A549 (cell line): ENCODE measurements around the gene FGFR1OP2.

Source experiments
- CEBPB ChIP-seq, 2 experiments: fragments of >200 bp in 1 of 2; sonication (Bioruptor Twin) in 1 of 2; formaldehyde crosslinking in 1 of 2; IDR thresholded peaks; 2 replicates each; pipeline ENCODE4 v1.6.1; 2012 to 2016
- EP300 ChIP-seq, 2 experiments: fragments of >200 bp; sonication (Bioruptor Twin); formaldehyde crosslinking; IDR thresholded peaks; 2 replicates in 1 of 2; 3 replicates in 1 of 2; pipeline ENCODE4 v1.6.1; 2016 to 2017
- ESRRA ChIP-seq: fragments of 150-350 bp; IDR thresholded peaks from 2 replicates; pipeline ENCODE4 v1.6.1; 2014; ENCODE audit warnings: mild to moderate bottlenecking, low read length, borderline replicate concordance
- FOSL2 ChIP-seq, 2 experiments: fragments of 450-650 bp in 1 of 2; fragments of >200 bp in 1 of 2; sonication (Bioruptor Twin) in 1 of 2; formaldehyde crosslinking; IDR thresholded peaks; 2 replicates each; pipeline versions ENCODE4 v1.5.0 to v1.6.1; 2016 to 2020; ENCODE audit warnings: mild to moderate bottlenecking in 1 of 2, moderate library complexity in 1 of 2
- POLR2A ChIP-seq: IDR thresholded peaks from 2 replicates; pipeline ENCODE4 v1.6.1; 2012; ENCODE audit warnings: mild to moderate bottlenecking, low read length
- RAD21 ChIP-seq, 2 experiments: fragments of >200 bp in 1 of 2; sonication (Bioruptor Twin) in 1 of 2; formaldehyde crosslinking in 1 of 2; IDR thresholded peaks in 1 of 2; conservative IDR thresholded peaks in 1 of 2; 2 replicates in 1 of 2; 3 replicates in 1 of 2; pipeline ENCODE4 v1.6.1; 2012 to 2018; ENCODE audit warnings: inconsistent platforms in 1 of 2
- SMC3 ChIP-seq: fragments of >200 bp; sonication (Bioruptor Twin); formaldehyde crosslinking; IDR thresholded peaks from 3 replicates; pipeline ENCODE4 v1.6.1; 2018; ENCODE audit warnings: inconsistent platforms
- TF ChIP-seq, protein P1 (sequence below): fragments of >200 bp; sonication (Bioruptor Twin); formaldehyde crosslinking; IDR thresholded peaks from 3 replicates; pipeline ENCODE4 v1.5.1; 2016
- TF ChIP-seq, protein P2 (sequence below): fragments of 200-600 bp; sonication (generic); IDR thresholded peaks from 2 replicates; pipeline ENCODE4 v1.6.1; 2016; ENCODE audit warnings: antibody characterized with exemption, mild to moderate bottlenecking, moderate library complexity
- TF ChIP-seq, protein P3 (sequence below): fragments of 250-450 bp; sonication (Bioruptor Pico); IDR thresholded peaks from 2 replicates; pipeline ENCODE4 v1.5.0; 2021; ENCODE audit warnings: mild to moderate bottlenecking, moderate library complexity, borderline replicate concordance
- TF ChIP-seq, protein P4 (sequence below): fragments of 150-350 bp; IDR thresholded peaks from 2 replicates; pipeline ENCODE4 v1.6.1; 2014; ENCODE audit warnings: low read depth, mild to moderate bottlenecking, low read length

DNA sequence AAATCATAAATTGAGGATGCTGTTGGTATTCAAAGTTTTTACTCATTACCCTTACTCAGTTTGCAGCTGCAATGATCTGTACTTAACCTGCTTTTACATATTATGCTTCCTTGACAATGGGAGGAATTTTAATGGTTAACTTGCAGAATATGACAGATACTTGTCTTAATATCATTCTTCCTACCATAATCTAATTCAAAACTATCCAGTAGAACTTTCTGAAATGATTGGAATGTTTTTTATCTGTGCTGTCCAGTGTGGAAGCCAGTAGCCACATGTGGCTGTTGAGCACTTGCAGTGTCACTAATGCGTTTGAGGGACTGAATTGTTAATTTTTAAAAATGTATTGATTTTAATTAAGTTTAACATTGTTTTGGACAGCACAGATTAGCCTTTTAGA lies 23.5 kb downstream of the FGFR1OP2 start:
- TF ChIP-seq, protein P1, sequence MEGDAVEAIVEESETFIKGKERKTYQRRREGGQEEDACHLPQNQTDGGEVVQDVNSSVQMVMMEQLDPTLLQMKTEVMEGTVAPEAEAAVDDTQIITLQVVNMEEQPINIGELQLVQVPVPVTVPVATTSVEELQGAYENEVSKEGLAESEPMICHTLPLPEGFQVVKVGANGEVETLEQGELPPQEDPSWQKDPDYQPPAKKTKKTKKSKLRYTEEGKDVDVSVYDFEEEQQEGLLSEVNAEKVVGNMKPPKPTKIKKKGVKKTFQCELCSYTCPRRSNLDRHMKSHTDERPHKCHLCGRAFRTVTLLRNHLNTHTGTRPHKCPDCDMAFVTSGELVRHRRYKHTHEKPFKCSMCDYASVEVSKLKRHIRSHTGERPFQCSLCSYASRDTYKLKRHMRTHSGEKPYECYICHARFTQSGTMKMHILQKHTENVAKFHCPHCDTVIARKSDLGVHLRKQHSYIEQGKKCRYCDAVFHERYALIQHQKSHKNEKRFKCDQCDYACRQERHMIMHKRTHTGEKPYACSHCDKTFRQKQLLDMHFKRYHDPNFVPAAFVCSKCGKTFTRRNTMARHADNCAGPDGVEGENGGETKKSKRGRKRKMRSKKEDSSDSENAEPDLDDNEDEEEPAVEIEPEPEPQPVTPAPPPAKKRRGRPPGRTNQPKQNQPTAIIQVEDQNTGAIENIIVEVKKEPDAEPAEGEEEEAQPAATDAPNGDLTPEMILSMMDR, result no peak
- TF ChIP-seq, protein P2, sequence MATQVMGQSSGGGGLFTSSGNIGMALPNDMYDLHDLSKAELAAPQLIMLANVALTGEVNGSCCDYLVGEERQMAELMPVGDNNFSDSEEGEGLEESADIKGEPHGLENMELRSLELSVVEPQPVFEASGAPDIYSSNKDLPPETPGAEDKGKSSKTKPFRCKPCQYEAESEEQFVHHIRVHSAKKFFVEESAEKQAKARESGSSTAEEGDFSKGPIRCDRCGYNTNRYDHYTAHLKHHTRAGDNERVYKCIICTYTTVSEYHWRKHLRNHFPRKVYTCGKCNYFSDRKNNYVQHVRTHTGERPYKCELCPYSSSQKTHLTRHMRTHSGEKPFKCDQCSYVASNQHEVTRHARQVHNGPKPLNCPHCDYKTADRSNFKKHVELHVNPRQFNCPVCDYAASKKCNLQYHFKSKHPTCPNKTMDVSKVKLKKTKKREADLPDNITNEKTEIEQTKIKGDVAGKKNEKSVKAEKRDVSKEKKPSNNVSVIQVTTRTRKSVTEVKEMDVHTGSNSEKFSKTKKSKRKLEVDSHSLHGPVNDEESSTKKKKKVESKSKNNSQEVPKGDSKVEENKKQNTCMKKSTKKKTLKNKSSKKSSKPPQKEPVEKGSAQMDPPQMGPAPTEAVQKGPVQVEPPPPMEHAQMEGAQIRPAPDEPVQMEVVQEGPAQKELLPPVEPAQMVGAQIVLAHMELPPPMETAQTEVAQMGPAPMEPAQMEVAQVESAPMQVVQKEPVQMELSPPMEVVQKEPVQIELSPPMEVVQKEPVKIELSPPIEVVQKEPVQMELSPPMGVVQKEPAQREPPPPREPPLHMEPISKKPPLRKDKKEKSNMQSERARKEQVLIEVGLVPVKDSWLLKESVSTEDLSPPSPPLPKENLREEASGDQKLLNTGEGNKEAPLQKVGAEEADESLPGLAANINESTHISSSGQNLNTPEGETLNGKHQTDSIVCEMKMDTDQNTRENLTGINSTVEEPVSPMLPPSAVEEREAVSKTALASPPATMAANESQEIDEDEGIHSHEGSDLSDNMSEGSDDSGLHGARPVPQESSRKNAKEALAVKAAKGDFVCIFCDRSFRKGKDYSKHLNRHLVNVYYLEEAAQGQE, result no peak
- TF ChIP-seq SMC3, result no peak
- no peak for TF ChIP-seq EP300 (IDR thresholded peaks at IDR 0.05)
- no peak for TF ChIP-seq POLR2A
- TF ChIP-seq ESRRA, result no peak
- TF ChIP-seq, protein P3, sequence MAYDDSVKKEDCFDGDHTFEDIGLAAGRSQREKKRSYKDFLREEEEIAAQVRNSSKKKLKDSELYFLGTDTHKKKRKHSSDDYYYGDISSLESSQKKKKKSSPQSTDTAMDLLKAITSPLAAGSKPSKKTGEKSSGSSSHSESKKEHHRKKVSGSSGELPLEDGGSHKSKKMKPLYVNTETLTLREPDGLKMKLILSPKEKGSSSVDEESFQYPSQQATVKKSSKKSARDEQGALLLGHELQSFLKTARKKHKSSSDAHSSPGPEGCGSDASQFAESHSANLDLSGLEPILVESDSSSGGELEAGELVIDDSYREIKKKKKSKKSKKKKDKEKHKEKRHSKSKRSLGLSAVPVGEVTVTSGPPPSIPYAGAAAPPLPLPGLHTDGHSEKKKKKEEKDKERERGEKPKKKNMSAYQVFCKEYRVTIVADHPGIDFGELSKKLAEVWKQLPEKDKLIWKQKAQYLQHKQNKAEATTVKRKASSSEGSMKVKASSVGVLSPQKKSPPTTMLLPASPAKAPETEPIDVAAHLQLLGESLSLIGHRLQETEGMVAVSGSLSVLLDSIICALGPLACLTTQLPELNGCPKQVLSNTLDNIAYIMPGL (CRISPR knock-in tag), result no peak
- no peak for TF ChIP-seq CEBPB (IDR thresholded peaks at IDR 0.05)
- TF ChIP-seq RAD21 (conservative IDR thresholded peaks at IDR 0.05 in 1 of 2, IDR thresholded peaks at IDR 0.05 in 1 of 2), result no peak
- TF ChIP-seq FOSL2 (IDR thresholded peaks at IDR 0.05), result no peak
- TF ChIP-seq FOSL2 (CRISPR knock-in tag; IDR thresholded peaks at IDR 0.05), result no peak
- TF ChIP-seq, protein P4, sequence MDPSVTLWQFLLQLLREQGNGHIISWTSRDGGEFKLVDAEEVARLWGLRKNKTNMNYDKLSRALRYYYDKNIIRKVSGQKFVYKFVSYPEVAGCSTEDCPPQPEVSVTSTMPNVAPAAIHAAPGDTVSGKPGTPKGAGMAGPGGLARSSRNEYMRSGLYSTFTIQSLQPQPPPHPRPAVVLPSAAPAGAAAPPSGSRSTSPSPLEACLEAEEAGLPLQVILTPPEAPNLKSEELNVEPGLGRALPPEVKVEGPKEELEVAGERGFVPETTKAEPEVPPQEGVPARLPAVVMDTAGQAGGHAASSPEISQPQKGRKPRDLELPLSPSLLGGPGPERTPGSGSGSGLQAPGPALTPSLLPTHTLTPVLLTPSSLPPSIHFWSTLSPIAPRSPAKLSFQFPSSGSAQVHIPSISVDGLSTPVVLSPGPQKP, result no peak
